Right lobe of liver (tissue), 6 donors: Measurements from ENCODE around the gene CEP112. TPM values are rescaled to one million over a fixed set of nuclear protein-coding genes. Genes with fewer than 3 reads are reported as not detected.

Experiments used
- ATAC-seq, 4 donors: fragments of 200-7000 bp; cut with Tn5 transposase; one replicate each; pipeline ENCODE4 v1.9.1; 2020; ENCODE audit warnings: mild to moderate bottlenecking in 4 of 4, moderate library complexity in 4 of 4
- DNase-seq, 3 donors: peaks; one replicate each; pipeline ENCODE4 v3.0.0-alpha.2; 2020
- H3K27ac ChIP-seq, 3 donors: fragments of 200-600 bp; one replicate each; pipeline ENCODE4 v1.8.0; 2022
- H3K27me3 ChIP-seq, 2 donors: fragments of 200-600 bp; one replicate each; pipeline ENCODE4 v1.8.0; 2022
- H3K36me3 ChIP-seq, 4 donors: fragments of 200-600 bp; sonication (generic) in 1 of 4; one replicate each; pipeline versions ENCODE4 v1.5.1 to v1.8.0; 2017 to 2022; ENCODE audit warnings: control low read depth in 1 of 4
- H3K4me1 ChIP-seq, 4 donors: fragments of 200-600 bp; sonication (generic) in 1 of 4; one replicate each; pipeline versions ENCODE4 v1.5.1 to v1.8.0; 2017 to 2022; ENCODE audit warnings: control low read depth in 1 of 4
- H3K4me3 ChIP-seq, 3 donors: fragments of 200-600 bp; one replicate each; pipeline ENCODE4 v1.8.0; 2022
- H3K9me3 ChIP-seq, 4 donors: fragments of 200-600 bp; sonication (generic) in 1 of 4; one replicate each; pipeline versions ENCODE4 v1.5.1 to v1.8.0; 2017 to 2022; ENCODE audit warnings: control low read depth in 1 of 4
- CTCF ChIP-seq, 4 donors: fragments of 200-600 bp in 3 of 4; fragments of 450-650 bp in 1 of 4; IDR thresholded peaks; one replicate each; pipeline versions ENCODE4 v1.5.1 to v1.8.0; 2016 to 2022; ENCODE audit warnings: antibody characterized with exemption in 4 of 4, mild to moderate bottlenecking in 2 of 4
- POLR2A ChIP-seq: fragments of 450-650 bp; IDR thresholded peaks from one replicate; pipeline ENCODE4 v1.6.1; 2017; ENCODE audit warnings: antibody characterized with exemption, mild to moderate bottlenecking
- WGBS: methylation state at CpG from one replicate; pipeline ENCODE4 v1.1.6; 2018; ENCODE audit warnings: low coverage, low lambda C conversion rate; ENCODE audit not compliant: insufficient coverage; ENCODE audit errors: missing lambda C conversion rate; 5-methylcytosine and 5-hydroxymethylcytosine counted together
- intact Hi-C, 2 donors: fragments of 100-400 bp; cut with DNase I; formaldehyde crosslinking; loops; one replicate each; pipeline versions ENCODE4 v1.11.2 to v1.14.1; 2022
- total RNA-seq, 6 experiments: library from RNA; depleted of rRNA in 2 of 6; stranded (reverse); fragments of >200 nt in 2 of 6; fragmentation: NEBNext Ultra II Directional in 3 of 6; extraction: Animal tissue kit (Norgen Biotek cat#: 25700) in 3 of 6; gene quantifications; one replicate each; pipeline versions ENCODE4 v1.1.0 to v1.2.4, GENCODE V29; 2016 to 2023
- donor health status: DM: no; HTN: yes; CAD: no.
- donor health status: DM: no; HTN: no; CAD: no.
- donor health status: DM: no; HTN: no; CAD: no.
- donor health status: DM: no; HTN: yes; CAD: no.
- donor health status: DM: no; HTN: yes; CAD: no.

CEP112 gene
- total RNA-seq, 6 experiments from 2014 or later = 2.2 to 4.6 (median 3.9) TPM

GRCh38 chr17:65655706-65656105 is 536.2 kb downstream of the CEP112 start:
- Histone ChIP-seq H3K27ac (no peak overlapping the region), H3K4me3 (no peak overlapping the region), H3K4me1 (no peaks in the 10 kb centered on the region), H3K27me3 (no peaks in the 10 kb centered on the region), H3K36me3 (no peaks in the 10 kb centered on the region), H3K9me3 (no peaks in the 10 kb centered on the region)
- 100% methylated on average over 3 of the region's 3 CpGs for WGBS
- DNase-seq (no peak), ATAC-seq (no peak)
- TF ChIP-seq CTCF (IDR thresholded peaks at IDR 0.05) (no peak), POLR2A (no peak)
- intact Hi-C loops = no loop called here

GRCh38 chr17:65644545-65644944 is 547.4 kb downstream of the CEP112 start:
- no peak for ATAC-seq

GRCh38 chr17:65638221-65638975 is 553.5 kb downstream of the CEP112 start:
- peak in 2 of 4 donors; percentile 21 to 57 for ATAC-seq
- H3K9me3 ChIP-seq = no peaks in the 10 kb centered on the region
- peaks cover 0 to 4% (median 0%) of the 10 kb centered on the region in 4 donors for H3K4me1 ChIP-seq
- 34% methylated on average over 9 of the region's 9 CpGs for WGBS
- H3K27ac ChIP-seq = no peak overlapping the region
- intact Hi-C loops = no loop called here
- no peaks in the 10 kb centered on the region for H3K36me3 ChIP-seq
- H3K4me3 ChIP-seq = no peak overlapping the region
- TF ChIP-seq POLR2A (no peak), CTCF (IDR thresholded peaks at IDR 0.05) (no peak)
- H3K27me3 ChIP-seq = no peaks in the 10 kb centered on the region
- no peak for DNase-seq

More at GRCh38 chr17:65644545-65644944, 547.4 kb downstream of the CEP112 start:
- intact Hi-C loops = no loop called here
- H3K4me1 ChIP-seq = no peaks in the 10 kb centered on the region
- 82% methylated on average over 1 of the region's 1 CpG for WGBS
- no peak for DNase-seq
- no peaks in the 10 kb centered on the region for H3K9me3 ChIP-seq
- TF ChIP-seq CTCF (IDR thresholded peaks at IDR 0.05) (no peak), POLR2A (no peak)
- H3K4me3 ChIP-seq = no peak overlapping the region
- H3K27me3 ChIP-seq = no peaks in the 10 kb centered on the region
- H3K36me3 ChIP-seq = no peaks in the 10 kb centered on the region
- no peak overlapping the region for H3K27ac ChIP-seq

- H3K4me1 ChIP-seq = peaks cover 0 to 4% (median 0%) of the 10 kb centered on the region in 4 donors
- TF ChIP-seq POLR2A (no peak), CTCF (IDR thresholded peaks at IDR 0.05) (no peak)
- H3K4me3 ChIP-seq = no peak overlapping the region
- no peaks in the 10 kb centered on the region for H3K9me3 ChIP-seq
- intact Hi-C loops = no loop called here
- no peaks in the 10 kb centered on the region for H3K36me3 ChIP-seq
- DNase-seq (no peak), ATAC-seq (no peak)
- 63% methylated on average over 3 of the region's 3 CpGs for WGBS
- no peaks in the 10 kb centered on the region for H3K27me3 ChIP-seq
- no peak overlapping the region for H3K27ac ChIP-seq
Observed at GRCh38 chr17:65637786-65638185, 554.1 kb downstream of the CEP112 start.
